IPS-NIHi11 (cell line): ENCODE measurements around the gene DFFA.
A peak's percentile ranks its signal among the peaks of the same experiment; 100 is the strongest.
"Not testable (repeated sequence)": the region's sequence is repeated elsewhere in the genome, so short reads cannot be mapped to it uniquely, and the experiment has no call there.

ENCODE experiments used
- DNase-seq: peaks from one replicate; pipeline ENCODE4 v3.0.0; 2012; ENCODE audit warnings: mixed read lengths, low spot score

DFFA gene

DNA sequence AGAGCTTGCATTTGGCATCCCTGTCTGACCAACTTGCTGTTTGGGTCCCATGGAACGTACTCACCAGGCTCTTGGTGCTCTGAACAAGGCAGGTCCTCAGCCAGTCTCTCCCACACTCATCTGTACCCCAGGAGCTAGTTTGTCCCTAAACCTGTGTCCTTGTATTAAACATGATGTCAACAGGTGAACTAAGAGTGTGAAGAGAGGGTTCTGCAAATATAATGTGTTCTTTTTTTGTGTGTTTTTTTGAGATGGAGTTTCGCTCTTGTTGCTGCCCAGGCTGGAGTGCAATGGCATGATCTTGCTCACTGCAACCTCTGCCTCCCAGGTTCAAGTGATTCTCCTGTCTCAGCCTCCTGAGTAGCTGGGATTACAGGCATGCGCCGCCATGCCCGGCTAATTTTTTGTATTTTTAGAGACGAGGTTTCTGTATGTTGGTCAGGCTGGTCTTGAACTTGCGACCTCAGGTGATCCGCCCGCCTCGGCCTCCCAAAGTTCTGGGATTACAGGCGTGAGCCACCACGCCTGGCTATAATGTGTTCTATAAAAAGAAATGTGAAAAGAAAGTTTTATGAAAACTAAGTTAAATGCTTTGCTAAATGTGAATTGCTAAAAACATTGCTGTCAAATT is 33.8 kb upstream of the DFFA start:
- DNase-seq: not testable (repeated sequence)

DNA sequence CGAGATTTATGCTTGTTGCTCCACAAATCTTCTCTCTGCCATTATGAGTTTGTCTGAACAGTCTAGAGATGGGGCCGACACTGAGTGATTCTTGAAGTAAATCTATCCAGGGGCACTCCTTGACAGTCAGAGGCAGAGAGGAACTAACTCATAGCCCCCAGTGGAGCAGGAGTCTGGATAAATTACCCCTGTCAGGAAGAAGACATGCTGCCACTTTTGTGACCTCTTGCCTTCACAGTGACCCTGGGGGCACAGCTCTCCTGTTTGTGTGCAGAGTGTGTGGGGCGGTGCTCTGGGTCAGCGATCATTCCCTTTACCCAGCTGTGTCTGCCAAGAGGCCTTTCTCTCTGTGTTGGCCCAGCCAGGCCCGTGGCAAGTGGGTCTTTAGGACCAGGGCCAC is 31.9 kb upstream of the DFFA start:
- no peak for DNase-seq

DNA sequence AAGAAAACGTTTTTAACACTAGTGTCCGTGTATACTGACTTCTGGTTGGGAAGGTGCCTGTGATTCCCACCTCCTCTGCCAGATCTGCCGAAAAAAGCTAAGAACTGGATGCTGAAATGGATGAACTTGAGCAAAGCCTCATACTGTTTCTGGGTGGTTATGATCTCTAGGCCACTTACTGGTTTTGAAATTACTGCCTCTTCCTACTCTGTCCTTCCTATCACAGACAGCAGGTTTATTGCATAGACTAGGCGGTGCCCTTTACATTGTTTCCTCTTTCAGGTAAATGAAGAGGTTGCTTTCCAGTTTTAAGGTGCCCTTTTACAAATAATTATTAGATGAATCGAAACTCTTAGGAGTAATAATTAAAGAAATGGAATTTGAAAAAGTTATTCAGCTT is 29.9 kb upstream of the DFFA start:
- no peak for DNase-seq

DNA sequence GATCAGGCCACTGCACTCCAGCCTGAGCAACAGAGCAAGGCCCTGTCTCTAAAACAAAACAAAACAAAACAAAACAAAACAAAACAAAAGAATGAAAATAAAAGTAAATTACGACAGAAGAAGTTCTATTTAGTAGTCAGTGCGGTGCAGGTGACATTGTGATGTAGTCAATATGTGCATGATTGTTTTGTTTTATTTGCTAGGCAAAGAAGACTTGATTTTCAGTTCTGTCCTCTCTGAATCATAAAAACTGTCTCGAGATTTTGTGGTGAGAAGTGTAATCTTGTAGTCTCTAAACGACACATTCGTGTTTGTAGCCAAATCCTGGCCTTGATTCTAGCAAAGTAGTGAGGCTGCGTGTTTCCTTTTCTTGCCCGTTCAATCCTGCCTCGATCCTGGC is 25.9 kb upstream of the DFFA start:
- DNase-seq: no peak

DNA sequence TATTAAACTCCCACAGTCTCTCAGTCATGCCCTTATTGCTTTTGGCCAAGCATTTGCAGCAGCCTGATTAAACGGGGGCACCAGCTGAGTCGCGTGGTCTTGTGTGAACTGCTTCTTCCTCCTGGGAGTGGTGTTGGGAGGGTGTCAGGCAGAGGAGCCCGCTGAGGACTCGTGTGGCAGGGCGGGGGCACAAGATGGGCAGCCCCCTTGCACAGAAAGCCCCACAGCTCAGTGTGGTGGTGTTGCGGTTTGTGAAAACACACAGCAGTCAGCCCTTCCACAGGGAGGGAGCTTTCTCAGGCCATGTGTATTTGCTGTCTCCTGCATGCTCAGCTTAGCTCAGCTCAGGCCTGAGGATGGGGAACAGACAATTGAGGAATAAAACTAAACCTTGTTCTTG is 24.8 kb upstream of the DFFA start:
- no peak for DNase-seq

DNA sequence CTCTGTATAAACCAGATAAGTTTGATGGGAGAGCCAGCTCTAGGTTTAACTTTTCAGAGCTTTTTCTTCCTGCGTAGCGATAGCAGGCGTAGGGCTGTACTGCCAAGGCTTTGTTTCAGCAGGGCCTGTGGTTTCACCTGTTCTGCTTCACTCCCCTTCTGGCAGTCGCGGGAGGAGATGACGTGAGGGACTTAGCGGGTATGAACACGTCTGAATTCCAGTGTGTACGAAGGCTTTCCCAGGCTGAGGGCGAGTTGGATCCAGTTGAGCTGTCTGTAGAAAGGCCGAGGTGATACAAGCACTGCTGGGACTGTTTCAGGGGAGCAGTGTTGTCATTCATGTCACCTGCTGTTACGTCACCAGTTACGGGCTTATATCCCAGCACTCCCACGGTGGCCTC is 23.6 kb upstream of the DFFA start:
- DNase-seq: no peak

DNA sequence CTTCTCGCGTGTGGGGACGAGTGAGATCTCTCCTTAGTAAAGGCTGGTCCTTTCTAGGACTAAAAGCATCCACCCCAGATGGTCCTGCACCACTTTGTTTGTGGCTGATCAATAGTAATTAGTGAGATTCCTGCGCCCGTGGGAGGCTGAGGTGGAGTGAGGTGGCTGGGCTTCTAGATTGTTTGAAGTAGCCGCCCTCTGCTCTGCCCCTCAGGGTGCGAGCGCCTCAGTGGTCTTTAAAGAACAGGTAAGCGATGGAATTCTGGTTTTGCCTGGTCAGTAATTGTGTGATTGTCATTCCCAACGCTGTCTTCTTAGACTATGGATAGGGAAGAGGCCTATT is 23.1 kb upstream of the DFFA start:
- DNase-seq: no peak

DNA sequence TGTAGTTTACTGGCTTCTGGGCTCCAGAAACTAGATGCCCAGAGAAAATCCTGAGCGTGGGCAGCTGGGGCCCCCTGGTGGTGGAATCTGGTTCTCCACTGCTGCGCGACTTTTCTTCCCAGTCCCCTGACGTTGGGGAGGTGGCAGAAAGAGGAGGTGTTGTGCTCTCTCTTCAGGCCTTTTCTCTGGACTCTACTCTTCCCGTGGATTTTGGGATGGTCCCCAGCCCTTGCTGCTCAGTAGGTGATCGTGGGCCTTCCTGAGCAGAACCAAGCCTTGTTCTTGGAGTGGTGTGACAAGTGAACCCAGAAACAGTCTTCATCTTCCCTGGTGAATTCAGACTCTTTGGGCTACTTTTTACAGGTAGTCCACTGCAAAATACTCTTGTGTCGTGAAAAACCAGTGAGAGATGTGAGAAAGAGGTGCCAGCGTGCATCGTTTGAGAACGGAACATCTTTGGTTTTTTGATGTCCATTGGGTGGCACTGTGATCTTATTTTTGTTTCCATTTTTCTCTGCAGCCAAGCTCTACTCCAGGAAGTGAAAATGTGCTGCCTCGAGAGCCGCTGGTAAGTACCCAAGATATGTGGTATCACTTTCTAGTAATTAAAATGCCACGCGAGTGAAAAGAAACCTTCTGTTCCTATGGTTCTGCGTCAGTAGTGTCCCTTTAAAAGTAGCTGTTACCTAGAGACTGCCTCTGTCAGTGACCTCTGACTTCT is 22.6 kb upstream of the DFFA start:
- peak; percentile 83 for DNase-seq

DNA sequence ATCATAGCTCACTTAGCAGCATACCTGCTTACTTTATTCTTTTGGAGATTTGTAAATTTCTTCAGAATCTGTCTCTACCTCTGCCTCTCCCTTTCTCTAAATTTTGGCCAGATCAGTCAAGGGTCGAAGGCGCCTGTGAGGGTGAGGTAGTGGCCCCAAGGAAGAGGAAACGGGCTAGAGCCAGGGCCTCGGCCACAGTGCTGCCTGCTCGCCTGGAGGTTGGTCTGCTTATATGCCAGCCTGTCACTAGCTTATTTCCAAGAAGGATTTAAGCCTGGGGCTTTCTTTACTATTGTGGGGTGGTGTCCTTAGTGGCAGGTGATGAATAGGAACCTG is 22.1 kb upstream of the DFFA start:
- DNase-seq: no peak

DNA sequence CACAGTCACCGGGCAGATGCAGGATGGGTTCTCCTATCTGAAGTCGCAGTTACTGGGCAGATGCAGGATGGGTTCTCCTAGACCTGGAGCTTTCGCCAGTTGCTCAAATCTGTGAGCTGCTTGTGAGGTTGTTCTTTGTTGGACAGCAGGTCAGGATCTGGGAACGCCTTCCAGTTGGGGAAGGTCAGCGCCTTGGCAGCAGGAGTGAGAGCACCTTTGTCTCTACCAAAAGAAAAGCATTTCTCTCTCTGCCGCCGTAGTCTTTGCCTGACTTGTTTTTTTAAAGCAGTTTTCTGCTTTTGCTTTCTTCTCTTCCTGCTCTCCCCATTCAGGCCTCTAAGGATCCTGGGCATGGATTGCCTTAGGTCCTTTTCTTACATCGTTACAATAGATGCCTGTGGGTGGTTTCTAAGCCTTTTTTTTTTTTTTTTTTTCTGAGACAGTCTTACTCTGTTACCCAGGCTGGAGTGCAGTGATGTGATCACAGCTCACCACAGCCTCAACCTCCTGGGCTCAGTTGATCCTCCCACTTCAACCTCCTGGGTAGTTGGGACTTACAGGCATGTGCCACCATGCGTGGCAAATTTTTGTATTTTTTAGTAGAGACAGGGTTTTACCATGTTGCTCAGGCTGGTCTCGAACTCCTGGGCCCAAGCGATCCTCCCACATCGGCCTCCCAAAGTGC is 18.1 kb upstream of the DFFA start:
- no peak for DNase-seq

DNA sequence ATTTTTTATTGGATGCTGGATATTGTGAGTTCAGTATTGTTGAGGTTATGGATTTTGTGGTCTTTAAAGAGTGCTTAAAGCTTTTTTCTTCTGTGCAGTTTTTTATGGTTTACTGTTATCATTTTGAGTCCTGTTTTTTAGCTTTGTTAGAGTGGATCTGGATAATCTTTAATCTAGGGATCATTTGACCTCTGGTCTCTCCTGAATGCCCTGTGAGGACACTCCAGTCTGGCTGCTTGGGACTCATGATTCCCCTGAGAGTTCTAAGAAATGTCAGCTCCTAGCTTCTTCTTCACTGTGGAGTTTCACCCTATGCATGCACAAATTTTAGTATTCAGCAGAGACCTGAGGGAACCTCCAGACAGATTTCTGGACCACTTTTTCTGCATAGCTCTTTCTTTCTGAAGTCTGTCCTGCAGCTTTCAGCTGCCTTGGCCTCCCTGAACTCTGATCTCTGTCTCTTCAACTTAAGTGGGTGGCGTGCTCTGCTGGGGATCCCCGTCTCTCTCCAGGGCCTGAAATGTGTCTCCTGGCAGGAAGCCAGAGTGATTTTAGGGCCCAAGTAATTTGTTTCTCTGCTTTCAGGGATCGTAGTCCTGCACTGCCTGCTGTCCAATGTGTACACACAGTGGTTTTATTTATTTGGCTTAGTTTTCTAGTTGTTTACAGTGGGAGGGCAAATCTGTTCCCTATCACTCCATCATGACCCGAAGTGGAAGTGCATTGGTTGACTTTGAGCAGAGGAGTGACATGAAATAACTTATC is 17.1 kb upstream of the DFFA start:
- DNase-seq: no peak

DNA sequence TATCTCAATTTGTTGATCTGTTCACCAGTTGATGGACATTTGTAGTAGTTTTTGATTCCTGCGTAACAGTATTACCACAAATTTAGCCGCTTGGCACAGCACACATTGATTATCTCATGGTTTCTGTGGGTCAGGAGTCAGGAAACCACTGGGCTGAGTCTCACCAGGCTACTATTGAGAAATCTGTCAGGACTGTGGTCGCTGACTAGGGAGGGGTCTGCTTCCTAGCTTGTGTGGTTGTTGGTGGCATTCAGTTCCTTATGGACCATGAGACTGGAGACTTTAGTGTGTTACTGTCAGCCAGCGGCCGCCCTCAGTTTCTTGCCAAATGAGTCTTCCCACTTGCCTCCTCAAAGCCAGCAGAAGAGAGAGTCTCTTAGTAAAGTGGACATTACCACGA is 12.2 kb upstream of the DFFA start:
- no peak for DNase-seq

DNA sequence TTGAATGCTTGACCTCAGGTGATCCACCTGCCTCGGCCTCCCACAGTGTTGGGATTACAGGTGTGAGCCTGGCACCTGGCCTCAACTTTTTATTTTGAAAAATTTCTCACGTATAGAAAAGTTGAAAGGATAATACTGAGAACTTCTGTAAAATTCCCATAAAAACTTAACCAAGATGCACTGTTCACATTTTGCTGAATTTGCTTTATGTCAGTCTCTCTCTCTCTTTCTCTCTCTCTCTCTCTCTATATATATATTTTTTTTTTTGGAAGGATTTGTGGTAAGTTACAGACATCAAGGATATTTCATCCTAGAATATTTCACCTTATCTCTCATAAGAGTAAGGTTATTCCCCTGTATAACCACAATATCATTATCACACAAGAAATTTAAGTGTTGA is 8.3 kb upstream of the DFFA start:
- DNase-seq: no peak

DNA sequence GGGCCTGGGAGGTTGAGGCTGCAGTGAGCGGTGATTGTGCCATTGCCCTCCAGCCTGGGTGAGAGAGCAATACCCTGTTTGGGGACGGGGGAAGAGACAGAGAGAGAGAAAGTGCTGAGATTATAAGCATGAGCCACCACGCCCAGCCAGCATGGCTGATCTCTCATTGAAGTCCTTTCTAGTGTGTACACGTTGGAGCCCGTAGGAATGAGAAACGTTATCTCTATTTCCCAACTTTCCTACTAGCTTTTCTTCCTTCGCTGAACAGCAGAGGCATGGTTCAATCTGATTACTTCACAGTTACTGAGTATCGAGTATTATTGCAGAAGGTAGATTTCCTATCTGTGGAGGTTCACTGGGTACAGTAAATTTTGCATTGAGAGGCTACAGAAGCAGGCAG is 7.0 kb upstream of the DFFA start:
- no peak for DNase-seq

DNA sequence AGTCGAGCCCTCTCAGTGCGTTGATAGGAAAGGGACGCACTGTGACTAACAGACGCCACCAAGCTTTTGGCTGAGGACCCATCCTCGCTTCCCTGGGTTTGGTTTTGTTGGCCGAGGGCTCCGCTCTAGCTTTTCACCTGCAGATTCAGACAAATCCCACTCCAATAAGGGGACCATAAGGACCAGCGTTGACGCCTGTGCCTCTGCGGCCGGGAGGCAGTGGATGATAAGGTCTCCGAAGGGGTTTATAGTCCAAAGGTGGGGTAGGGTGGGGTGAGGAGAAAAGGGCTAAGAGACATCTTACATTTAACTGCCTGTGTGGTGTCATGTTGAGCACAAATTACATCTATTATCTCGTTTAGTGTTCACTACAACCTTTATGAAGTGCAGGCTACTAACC is 3.2 kb upstream of the DFFA start:
- no peak for DNase-seq

DNA sequence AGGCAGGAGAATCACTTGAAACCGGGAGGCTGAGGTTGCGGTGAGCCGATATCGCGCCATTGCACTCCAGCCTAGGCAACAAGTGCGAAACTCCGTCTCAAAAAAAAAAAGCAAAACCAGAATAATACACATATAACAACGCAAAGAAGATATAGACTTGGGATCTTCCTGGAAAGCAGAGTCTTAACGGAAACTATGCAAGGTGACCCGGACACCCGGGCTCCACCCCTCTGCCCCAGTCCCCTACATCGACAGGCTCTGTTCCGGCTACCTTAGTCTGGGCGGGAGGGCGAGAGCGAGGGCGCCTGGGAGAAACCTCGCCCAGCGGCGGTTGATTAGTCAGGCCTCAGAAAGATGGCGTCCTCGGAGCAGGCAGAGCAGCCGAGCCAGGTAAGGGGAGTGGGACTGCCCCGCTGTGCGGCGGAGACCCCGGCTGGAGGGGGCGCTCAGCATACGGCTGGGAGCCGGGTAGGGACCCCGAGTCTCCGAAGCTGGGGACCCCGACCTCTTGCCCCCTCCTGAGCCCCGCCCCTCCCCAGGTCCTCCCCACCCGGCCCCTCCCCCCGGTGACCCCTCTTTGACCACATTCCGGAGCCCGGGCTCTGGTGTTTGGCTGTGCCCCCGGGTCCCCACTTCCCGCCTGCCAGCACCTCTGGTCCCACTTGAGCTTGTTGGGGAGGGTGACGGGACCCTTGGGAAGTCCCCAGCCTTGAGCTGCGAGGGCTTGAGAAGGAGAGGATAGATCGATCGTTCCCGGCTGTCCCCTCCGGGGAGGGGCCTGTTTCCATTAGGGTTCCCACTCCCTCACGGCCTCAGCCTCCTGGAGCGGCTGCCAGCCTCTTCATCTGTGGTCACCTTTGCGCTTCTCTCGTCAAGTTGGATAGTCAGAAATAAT is 2.5 kb upstream of the DFFA start, which contains the start of gene PEX14:
PEX14 (plus strand) TSS at position 338 of the 895 bp plus-strand sequence; CDS start at position 355, 17 bp downstream.
- peak; percentile 94 for DNase-seq

DNA sequence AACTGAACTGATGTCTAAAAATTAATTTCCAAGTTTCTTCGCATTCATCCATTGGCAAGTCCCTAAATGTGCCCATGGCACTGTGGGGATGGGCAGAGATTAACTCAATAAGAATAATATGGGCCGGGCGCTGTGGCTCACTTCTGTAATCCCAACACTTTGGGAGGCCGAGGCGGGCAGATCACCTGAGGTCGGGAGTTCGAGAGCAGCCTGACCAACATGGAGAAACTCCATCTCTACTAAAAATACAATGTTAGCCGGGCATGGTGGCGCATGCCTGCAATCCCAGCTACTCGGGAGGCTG is 1.9 kb upstream of the DFFA start:
- DNase-seq: not testable (repeated sequence)

DNA sequence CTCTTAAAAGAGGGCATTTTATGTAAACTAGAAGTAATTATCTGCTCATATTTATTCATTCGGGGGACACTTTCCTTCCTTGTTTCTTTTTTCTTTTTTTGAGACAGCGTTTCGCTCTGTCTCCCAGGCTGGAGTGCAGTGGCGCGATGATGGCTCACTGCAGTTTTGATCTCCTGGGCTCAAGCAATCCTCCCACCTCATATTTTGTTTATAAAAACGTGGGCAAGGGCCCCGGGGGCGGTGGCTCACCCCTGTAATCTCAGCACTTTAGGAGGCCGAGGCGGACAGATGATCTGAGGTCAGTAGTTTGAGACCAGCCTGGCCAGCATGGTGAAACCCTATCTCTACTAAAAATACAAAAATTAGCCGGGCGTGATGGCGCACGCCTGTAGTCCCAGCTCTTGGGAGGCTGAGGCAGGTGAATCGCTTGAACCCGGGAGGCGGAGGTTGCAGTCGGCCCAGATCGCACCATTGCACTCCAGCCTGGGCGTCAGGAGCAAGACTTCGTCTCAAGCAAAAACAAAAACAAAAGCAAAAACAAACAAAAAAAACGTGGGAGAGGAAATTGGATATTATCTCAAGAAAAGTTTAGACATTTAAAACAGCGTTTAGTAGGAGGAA is 926 bp upstream of the DFFA start:
- DNase-seq: no peak

DNA sequence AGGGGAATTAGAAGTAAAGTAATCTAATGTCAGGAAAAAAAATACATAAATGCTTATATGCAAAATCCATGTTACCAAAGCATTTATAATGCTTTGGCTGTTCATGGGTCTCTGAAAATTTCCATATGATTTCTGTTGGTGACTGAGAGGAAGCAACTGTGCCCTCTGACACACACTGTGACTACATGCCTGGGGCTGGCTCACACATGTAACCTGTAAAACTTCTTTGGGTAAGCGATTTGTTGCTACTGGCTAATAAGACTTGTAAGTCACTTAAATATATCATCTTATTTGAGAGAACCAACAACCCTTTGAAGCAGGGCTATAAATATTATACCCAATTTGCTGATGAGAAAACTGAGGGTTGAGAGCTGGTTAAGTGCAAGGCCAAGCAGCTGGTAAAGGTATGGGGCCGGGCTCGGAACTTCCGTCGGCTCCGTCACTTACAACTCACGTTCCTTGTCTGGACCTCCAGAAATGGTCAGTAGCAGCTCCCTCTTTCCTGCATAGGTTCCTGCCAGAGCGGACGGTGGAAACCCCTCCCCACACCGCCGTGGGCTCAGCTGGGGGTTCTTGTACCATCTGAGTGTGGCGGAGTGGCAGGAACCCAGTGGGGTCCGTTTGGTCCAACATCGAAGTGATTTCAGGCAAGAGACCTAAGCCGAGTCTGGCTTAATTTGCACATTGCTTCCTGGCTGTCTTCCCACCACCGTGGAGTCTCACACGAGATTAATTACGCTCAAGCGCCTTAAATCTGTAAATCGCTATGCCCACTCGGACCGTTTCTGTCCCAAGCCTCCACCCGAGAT is 714 bp downstream of the DFFA start:
- DNase-seq: no peak

DNA sequence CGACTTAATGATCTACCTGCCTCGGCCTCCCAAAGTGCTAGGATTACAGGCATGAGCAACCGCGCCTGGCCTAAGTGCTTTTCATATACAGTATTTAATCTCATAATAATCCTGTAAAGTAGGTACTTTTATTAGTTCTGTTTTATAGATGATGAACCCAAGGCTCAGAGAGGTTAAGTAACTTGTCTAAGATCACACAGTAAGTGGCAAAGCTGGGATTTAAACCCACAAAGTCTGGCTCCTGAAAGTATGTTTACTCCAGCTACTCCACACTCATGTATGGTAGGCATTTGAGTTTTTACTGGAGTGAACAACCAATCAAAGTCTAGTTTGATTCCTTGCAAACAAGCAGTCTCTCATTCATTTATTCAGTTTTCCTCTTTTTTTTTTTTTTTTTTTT is 2.3 kb downstream of the DFFA start:
- DNase-seq: no peak

DNA sequence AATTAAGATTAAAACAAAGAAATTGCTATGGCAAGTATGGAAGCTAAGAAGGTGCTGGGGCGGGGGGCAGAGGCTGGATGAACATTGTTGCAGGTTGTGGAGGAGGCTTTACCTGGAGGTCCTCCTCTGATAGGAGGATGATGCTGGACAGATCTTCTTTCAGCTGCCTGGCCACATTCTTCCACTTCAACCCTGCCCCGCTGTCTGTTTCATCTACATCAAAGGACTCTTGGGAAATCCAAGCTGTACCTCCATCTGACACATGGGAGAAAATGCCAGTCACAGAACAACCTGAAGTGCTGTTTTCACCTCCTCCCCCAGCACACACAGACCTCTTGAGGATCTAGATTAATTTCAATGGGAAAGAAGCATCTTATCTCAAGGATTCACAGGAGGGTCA is 5.3 kb downstream of the DFFA start:
- DNase-seq: no peak
